K562 (cell line): ENCODE data around the gene VSIG1. TPM values are rescaled to one million over a fixed set of nuclear protein-coding genes. Genes with fewer than 3 reads are reported as not detected.

ENCODE experiments used
- ATAC-seq: fragments of 200-7000 bp; cut with Tn5 transposase; 3 replicates; pipeline ENCODE4 v1.9.1; 2020; ENCODE audit warnings: moderate library complexity
- BruUV-seq: library from RNA; stranded (reverse); fragments of 400-500 nt; replicated peaks from 2 replicates; lab custom pipeline; 2021; lab: Mats Ljungman, UMichigan
- CTCF ChIA-PET: fragments of 300-600 bp; formaldehyde crosslinking; extraction: SDS; loops from one replicate; lab custom pipeline; 2021; ENCODE audit warnings: low intra/inter-chr PET ratio; lab: Yijun Ruan, JAX
- POLR2A ChIA-PET: fragments of 300-600, 350-650 bp; sonication (Branson Sonifier 250); formaldehyde crosslinking; extraction: SDS; loops from one replicate; lab custom pipeline; 2021; ENCODE audit warnings: antibody characterized with exemption, inconsistent platforms; lab: Yijun Ruan, JAX
- DNase-seq, 4 experiments: peaks; one replicate each; pipeline versions ENCODE4 v3.0.0 to v3.0.0-alpha.2; 2011 to 2018; ENCODE audit warnings: low spot score in 3 of 4, mixed read lengths in 3 of 4; ENCODE audit errors: extremely low read depth in 1 of 4
- FAIRE-seq: peaks from 2 replicates; lab custom pipeline; 2011; peaks lifted over from hg19 to GRCh38; lab: Jason Lieb, UNC
- H2AFZ ChIP-seq: 2 replicates; pipeline ENCODE4 v1.6.0; 2011; ENCODE audit warnings: low read depth, low read length, control low read depth, inconsistent platforms
- H3K27ac ChIP-seq: fragments of 200-600 bp; 3 replicates; pipeline ENCODE4 v1.8.0; 2011; ENCODE audit warnings: low read depth, mild to moderate bottlenecking, control low read depth, inconsistent platforms, low read length, moderate library complexity, mixed read lengths; ENCODE audit errors: extremely low read depth
- H3K27me3 ChIP-seq, 2 experiments: fragments of 300-600 bp in 1 of 2; 2 replicates in 1 of 2; 3 replicates in 1 of 2; pipeline versions ENCODE4 v1.6.0 to v1.8.0; 2011; ENCODE audit warnings: inconsistent platforms in 2 of 2, low read length in 2 of 2, mild to moderate bottlenecking in 1 of 2, mixed read lengths in 1 of 2, moderate library complexity in 1 of 2; ENCODE audit not compliant: control insufficient read depth in 2 of 2, insufficient read depth in 2 of 2
- H3K36me3 ChIP-seq: fragments of 300-600 bp; 3 replicates; pipeline ENCODE4 v1.8.0; 2011; ENCODE audit warnings: mild to moderate bottlenecking, low read length, inconsistent platforms; ENCODE audit not compliant: control insufficient read depth, insufficient read depth
- H3K4me1 ChIP-seq, 2 experiments: fragments of 200-600 bp in 1 of 2; replicated peaks in 1 of 2; 2 replicates in 1 of 2; 3 replicates in 1 of 2; pipeline versions ENCODE4 v1.5.1 to v1.8.0; 2011; ENCODE audit warnings: inconsistent platforms in 2 of 2, low read length in 2 of 2, mild to moderate bottlenecking in 1 of 2, mixed read lengths in 1 of 2, moderate library complexity in 1 of 2; ENCODE audit not compliant: control insufficient read depth in 2 of 2, insufficient read depth in 2 of 2
- H3K4me2 ChIP-seq: 2 replicates; pipeline ENCODE4 v1.6.1; 2011; ENCODE audit warnings: low read length, control low read depth, inconsistent platforms, mixed read lengths; ENCODE audit not compliant: insufficient read depth
- H3K4me3 ChIP-seq: fragments of 200-600 bp; sonication (generic), shearing (Covaris generic); 2 replicates; pipeline ENCODE4 v1.5.1; 2016; ENCODE audit warnings: control low read depth, inconsistent platforms
- H3K79me2 ChIP-seq: fragments of 200-600 bp; 3 replicates; pipeline ENCODE4 v1.8.0; 2011; ENCODE audit warnings: low read length, inconsistent platforms; ENCODE audit not compliant: control insufficient read depth, insufficient read depth
- H3K9ac ChIP-seq, 2 experiments: 2 replicates each; pipeline versions ENCODE4 v1.6.0 to v1.6.1; 2011; ENCODE audit warnings: low read depth in 2 of 2, low read length in 2 of 2, control low read depth in 1 of 2, inconsistent platforms in 1 of 2, mild to moderate bottlenecking in 1 of 2, mixed read lengths in 1 of 2; ENCODE audit not compliant: insufficient read depth in 1 of 2
- H3K9me1 ChIP-seq: one replicate; pipeline ENCODE4 v1.6.0; 2011; ENCODE audit warnings: inconsistent platforms, mild to moderate bottlenecking, low read length, moderate library complexity; ENCODE audit not compliant: control insufficient read depth, insufficient read depth
- H3K9me3 ChIP-seq: replicated peaks from 2 replicates; pipeline ENCODE4 v1.5.1; 2011; ENCODE audit warnings: low read depth, low read length, inconsistent platforms; ENCODE audit not compliant: control insufficient read depth, insufficient read depth
- H4K20me1 ChIP-seq: replicated peaks from 2 replicates; pipeline ENCODE4 v1.6.1; 2011; ENCODE audit warnings: low read length, inconsistent platforms, mixed read lengths; ENCODE audit not compliant: control insufficient read depth, insufficient read depth
- RBM14 ChIP-seq: fragments of 200-400 bp; formaldehyde crosslinking; IDR thresholded peaks from 2 replicates; pipeline ENCODE4 v1.6.1; 2018; ENCODE audit warnings: low read depth, mild to moderate bottlenecking, low read length, moderate library complexity, borderline replicate concordance; ENCODE audit not compliant: insufficient read depth
- RUNX1 ChIP-seq: sonication (generic); IDR thresholded peaks from 2 replicates; pipeline ENCODE4 v1.6.1; 2016; ENCODE audit warnings: antibody characterized with exemption, low read depth
- SIN3A ChIP-seq, 2 experiments: fragments of 150-350 bp in 1 of 2; IDR thresholded peaks; 2 replicates each; pipeline ENCODE4 v1.6.1; 2011 to 2016; ENCODE audit warnings: borderline replicate concordance in 2 of 2, low read depth in 2 of 2, low read length in 2 of 2, mild to moderate bottlenecking in 2 of 2, moderate library complexity in 2 of 2; ENCODE audit not compliant: control insufficient read depth in 1 of 2
- SMARCC2 ChIP-seq: fragments of 450-650 bp; IDR thresholded peaks from 2 replicates; pipeline ENCODE4 v1.6.1; 2017; ENCODE audit warnings: antibody characterized with exemption, moderate library complexity, mild to moderate bottlenecking, low read depth
- SRSF9 ChIP-seq: fragments of 200-400 bp; formaldehyde crosslinking; IDR thresholded peaks from 2 replicates; pipeline ENCODE4 v1.6.1; 2017; ENCODE audit warnings: low read depth, low read length, borderline replicate concordance
- TAF1 ChIP-seq: IDR thresholded peaks from 2 replicates; pipeline ENCODE4 v1.6.1; 2011; ENCODE audit warnings: mild to moderate bottlenecking, low read length, moderate library complexity; ENCODE audit not compliant: insufficient read depth, control insufficient read depth, severe bottlenecking; ENCODE audit errors: extremely low read depth
- TCF7 ChIP-seq: sonication (generic); IDR thresholded peaks from 2 replicates; pipeline ENCODE4 v1.6.1; 2016; ENCODE audit warnings: antibody characterized with exemption, borderline replicate concordance
- ZNF76 ChIP-seq: fragments of 250-450 bp; sonication (Bioruptor Pico); IDR thresholded peaks from 2 replicates; pipeline ENCODE4 v1.4.0; 2020; ENCODE audit warnings: mild to moderate bottlenecking, moderate library complexity, borderline replicate concordance
- in situ Hi-C: fragments of 300-500 bp; cut with MboI; formaldehyde crosslinking; loops from 4 replicates; pipeline ENCODE4 v1.15.0; 2018; ENCODE audit warnings: inconsistent platforms, mixed read lengths
- intact Hi-C: fragments of 100-400 bp; cut with micrococcal nuclease; formaldehyde crosslinking; loops from 2 replicates; pipeline ENCODE4 v1.14.2; 2022
- polyA plus RNA-seq, 8 experiments: library from polyadenylated mRNA; depleted of rRNA in 4 of 8; stranded (reverse) in 5 of 8; unstranded in 3 of 8; fragments of >200 nt; fragmentation: Nextera tagmentation in 2 of 8; fragmentation: Illumina TruSeq in 1 of 8; extraction: Ambion mirVana in 2 of 8; extraction: Trizol in 1 of 8; gene quantifications; 2 replicates each; pipeline versions ENCODE4 v1.2.1 to v1.2.3, GENCODE V29; 2011 to 2014; ENCODE audit warnings: inconsistent platforms in 1 of 8, missing spikeins in 1 of 8
- total RNA-seq, 7 experiments: library from RNA; depleted of rRNA in 6 of 7; stranded (reverse); fragments of >200 nt in 6 of 7; fragmentation: Illumina TruSeq in 2 of 7; extraction: Trizol in 2 of 7; gene quantifications; 2 replicates each; pipeline versions ENCODE4 v1.2.1 to v1.2.3, GENCODE V29; 2011 to 2021; ENCODE audit warnings: low replicate concordance in 1 of 7
- TF ChIP-seq, protein P1 (sequence below): fragments of 250-450 bp; sonication (Bioruptor Pico); IDR thresholded peaks from 2 replicates; pipeline ENCODE4 v1.5.0; 2022; ENCODE audit warnings: mild to moderate bottlenecking
- TF ChIP-seq, protein P2 (sequence below): sonication (generic); formaldehyde crosslinking; IDR thresholded peaks from 2 replicates; pipeline ENCODE4 v1.8.1; 2023; ENCODE audit warnings: mild to moderate bottlenecking, missing genetic modification reagents

The VSIG1 gene
- total and polyA plus RNA-seq, 9 of the 15 experiments (the other 6 are each of a cell fraction or from before 2014, with no cell fraction given): not detected

GRCh38 chrX:108114541-108114940, 69.7 kb downstream of the VSIG1 start:
- CTCF ChIA-PET: no interaction called here
- no peak overlapping the region for H3K27ac ChIP-seq
- H3K9ac ChIP-seq: no peak overlapping the region
- no peaks in the 10 kb centered on the region for H3K9me3 ChIP-seq
- POLR2A ChIA-PET: no interaction called here
- no peak overlapping the region for H3K4me3 ChIP-seq
- H3K27me3 ChIP-seq: no peaks in the 10 kb centered on the region
- in situ Hi-C loops: no loop called here
- H4K20me1 ChIP-seq: no peaks in the 10 kb centered on the region
- ATAC-seq (no peak), FAIRE-seq (no peak), DNase-seq (no peak)
- no peaks in the 10 kb centered on the region for H3K36me3 ChIP-seq
- TF ChIP-seq SIN3A (IDR thresholded peaks at IDR 0.05; ENCODE audit: borderline replicate concordance in 2 of 2, control insufficient read depth in 1 of 2, low read depth in 2 of 2, low read length in 2 of 2) (no peak), RBM14 (no peak), SMARCC2 (no peak), TAF1 (no peak), ZNF76 (no peak), RUNX1 (no peak), TCF7 (no peak), SRSF9 (no peak)
- TF ChIP-seq, protein P1, sequence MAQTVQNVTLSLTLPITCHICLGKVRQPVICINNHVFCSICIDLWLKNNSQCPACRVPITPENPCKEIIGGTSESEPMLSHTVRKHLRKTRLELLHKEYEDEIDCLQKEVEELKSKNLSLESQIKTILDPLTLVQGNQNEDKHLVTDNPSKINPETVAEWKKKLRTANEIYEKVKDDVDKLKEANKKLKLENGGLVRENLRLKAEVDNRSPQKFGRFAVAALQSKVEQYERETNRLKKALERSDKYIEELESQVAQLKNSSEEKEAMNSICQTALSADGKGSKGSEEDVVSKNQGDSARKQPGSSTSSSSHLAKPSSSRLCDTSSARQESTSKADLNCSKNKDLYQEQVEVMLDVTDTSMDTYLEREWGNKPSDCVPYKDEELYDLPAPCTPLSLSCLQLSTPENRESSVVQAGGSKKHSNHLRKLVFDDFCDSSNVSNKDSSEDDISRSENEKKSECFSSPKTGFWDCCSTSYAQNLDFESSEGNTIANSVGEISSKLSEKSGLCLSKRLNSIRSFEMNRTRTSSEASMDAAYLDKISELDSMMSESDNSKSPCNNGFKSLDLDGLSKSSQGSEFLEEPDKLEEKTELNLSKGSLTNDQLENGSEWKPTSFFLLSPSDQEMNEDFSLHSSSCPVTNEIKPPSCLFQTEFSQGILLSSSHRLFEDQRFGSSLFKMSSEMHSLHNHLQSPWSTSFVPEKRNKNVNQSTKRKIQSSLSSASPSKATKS (CRISPR knock-in tag): no peak
- TF ChIP-seq, protein P2, sequence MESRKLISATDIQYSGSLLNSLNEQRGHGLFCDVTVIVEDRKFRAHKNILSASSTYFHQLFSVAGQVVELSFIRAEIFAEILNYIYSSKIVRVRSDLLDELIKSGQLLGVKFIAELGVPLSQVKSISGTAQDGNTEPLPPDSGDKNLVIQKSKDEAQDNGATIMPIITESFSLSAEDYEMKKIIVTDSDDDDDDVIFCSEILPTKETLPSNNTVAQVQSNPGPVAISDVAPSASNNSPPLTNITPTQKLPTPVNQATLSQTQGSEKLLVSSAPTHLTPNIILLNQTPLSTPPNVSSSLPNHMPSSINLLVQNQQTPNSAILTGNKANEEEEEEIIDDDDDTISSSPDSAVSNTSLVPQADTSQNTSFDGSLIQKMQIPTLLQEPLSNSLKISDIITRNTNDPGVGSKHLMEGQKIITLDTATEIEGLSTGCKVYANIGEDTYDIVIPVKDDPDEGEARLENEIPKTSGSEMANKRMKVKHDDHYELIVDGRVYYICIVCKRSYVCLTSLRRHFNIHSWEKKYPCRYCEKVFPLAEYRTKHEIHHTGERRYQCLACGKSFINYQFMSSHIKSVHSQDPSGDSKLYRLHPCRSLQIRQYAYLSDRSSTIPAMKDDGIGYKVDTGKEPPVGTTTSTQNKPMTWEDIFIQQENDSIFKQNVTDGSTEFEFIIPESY (CRISPR knock-in tag): no peak
- H3K4me2 ChIP-seq: no peak overlapping the region
- no peaks in the 10 kb centered on the region for H3K4me1 ChIP-seq
- no peaks in the 10 kb centered on the region for H3K79me2 ChIP-seq
- intact Hi-C loops: no loop called here
- no peaks in the 10 kb centered on the region for H3K9me1 ChIP-seq
- H2AFZ ChIP-seq: no peak overlapping the region
- BruUV-seq: no TSS peak
